IMR-90 (cell line): ENCODE data around the gene USP20. TPM values are rescaled to one million over a fixed set of nuclear protein-coding genes. Genes with fewer than 3 reads are reported as not detected.

ENCODE experiments used
- ATAC-seq: fragments of 200-7000 bp; cut with Tn5 transposase; 2 replicates; pipeline ENCODE4 v1.9.1; 2020; ENCODE audit warnings: low read depth, mild to moderate bottlenecking, moderate library complexity
- BruUV-seq: library from RNA; stranded (reverse); fragments of 400-500 nt; replicated peaks from 2 replicates; lab custom pipeline; 2021; lab: Mats Ljungman, UMichigan
- CTCF ChIA-PET: fragments of 300-600 bp; formaldehyde crosslinking; extraction: SDS; loops from one replicate; lab custom pipeline; 2021; ENCODE audit warnings: antibody characterized with exemption; lab: Yijun Ruan, JAX
- POLR2A ChIA-PET: fragments of 300-600 bp; sonication (Branson Sonifier 250); formaldehyde crosslinking; loops from one replicate; lab custom pipeline; 2022; ENCODE audit warnings: antibody characterized with exemption; ENCODE audit not compliant: unreplicated experiment; lab: Charles Lee
- DNase-seq: peaks from one replicate; pipeline ENCODE4 v3.0.0; 2013
- H2AFZ ChIP-seq: replicated peaks from 2 replicates; pipeline ENCODE3; 2013; ENCODE audit warnings: low read length, mild to moderate bottlenecking; ENCODE audit not compliant: poor library complexity
- H2AK5ac ChIP-seq: 2 replicates; pipeline ENCODE4 v1.6.1; 2013; ENCODE audit warnings: low read depth, low read length, inconsistent platforms
- H2AK9ac ChIP-seq: replicated peaks from 2 replicates; pipeline ENCODE3; 2013; ENCODE audit warnings: mild to moderate bottlenecking, low read depth, low read length, moderate library complexity; ENCODE audit not compliant: poor library complexity
- H2BK120ac ChIP-seq: 2 replicates; pipeline ENCODE4 v1.6.1; 2013; ENCODE audit warnings: low read depth, low read length, inconsistent platforms
- H2BK15ac ChIP-seq: 3 replicates; pipeline ENCODE4 v1.6.1; 2013; ENCODE audit warnings: low read depth, low read length, inconsistent platforms
- H2BK20ac ChIP-seq: 2 replicates; pipeline ENCODE4 v1.6.1; 2013; ENCODE audit warnings: low read depth, mild to moderate bottlenecking, inconsistent platforms, low read length, moderate library complexity
- H2BK5ac ChIP-seq: 2 replicates; pipeline ENCODE4 v1.6.1; 2013; ENCODE audit warnings: mild to moderate bottlenecking, low read depth, low read length, inconsistent platforms; ENCODE audit not compliant: poor library complexity, severe bottlenecking
- H3K14ac ChIP-seq: replicated peaks from 2 replicates; pipeline ENCODE4 v1.6.1; 2013; ENCODE audit warnings: low read depth, low read length, inconsistent platforms
- H3K18ac ChIP-seq: 2 replicates; pipeline ENCODE4 v1.6.1; 2013; ENCODE audit warnings: low read depth, low read length, control low read depth
- H3K23ac ChIP-seq: 2 replicates; pipeline ENCODE4 v1.6.1; 2013; ENCODE audit warnings: low read depth, low read length, inconsistent platforms
- H3K27ac ChIP-seq: 2 replicates; pipeline ENCODE4 v1.5.1; 2013; ENCODE audit warnings: mild to moderate bottlenecking, control low read depth, low read length; ENCODE audit not compliant: insufficient read depth
- H3K27me3 ChIP-seq: 2 replicates; pipeline ENCODE4 v1.6.1; 2013; ENCODE audit warnings: low read length; ENCODE audit not compliant: control insufficient read depth, insufficient read depth
- H3K36me3 ChIP-seq: 2 replicates; pipeline ENCODE4 v1.6.1; 2013; ENCODE audit warnings: low read length, mixed read lengths; ENCODE audit not compliant: control insufficient read depth, insufficient read depth
- H3K4ac ChIP-seq: 2 replicates; pipeline ENCODE4 v1.6.1; 2013; ENCODE audit warnings: low read depth, low read length, inconsistent platforms
- H3K4me1 ChIP-seq: 2 replicates; pipeline ENCODE4 v1.6.1; 2013; ENCODE audit warnings: low read length, mixed read lengths; ENCODE audit not compliant: control insufficient read depth, insufficient read depth
- H3K4me2 ChIP-seq: 2 replicates; pipeline ENCODE4 v1.6.1; 2013; ENCODE audit warnings: low read depth, mild to moderate bottlenecking, control low read depth, low read length, moderate library complexity
- H3K4me3 ChIP-seq: 2 replicates; pipeline ENCODE4 v1.5.1; 2013; ENCODE audit warnings: low read depth, mild to moderate bottlenecking, control low read depth, low read length, moderate library complexity; ENCODE audit not compliant: insufficient read depth
- H3K56ac ChIP-seq: 2 replicates; pipeline ENCODE4 v1.6.1; 2013; ENCODE audit warnings: low read length, inconsistent platforms; ENCODE audit not compliant: insufficient read depth; ENCODE audit errors: extremely low read depth
- H3K79me1 ChIP-seq, 2 experiments: 2 replicates each; pipeline ENCODE4 v1.6.1; 2013; ENCODE audit warnings: low read length in 2 of 2, inconsistent platforms in 1 of 2, low read depth in 1 of 2
- H3K9ac ChIP-seq: 2 replicates; pipeline ENCODE4 v1.6.1; 2013; ENCODE audit warnings: low read depth, low read length, control low read depth
- H3K9me1 ChIP-seq: 2 replicates; pipeline ENCODE4 v1.6.1; 2013; ENCODE audit warnings: low read length, inconsistent platforms; ENCODE audit not compliant: insufficient read depth
- H3K9me3 ChIP-seq: 2 replicates; pipeline ENCODE4 v1.6.1; 2013; ENCODE audit warnings: low read length; ENCODE audit not compliant: control insufficient read depth, insufficient read depth
- H4K20me1 ChIP-seq: 2 replicates; pipeline ENCODE4 v1.6.1; 2013; ENCODE audit warnings: low read length, inconsistent platforms; ENCODE audit not compliant: insufficient read depth
- H4K5ac ChIP-seq: 2 replicates; pipeline ENCODE4 v1.6.1; 2013; ENCODE audit warnings: mild to moderate bottlenecking, low read depth, low read length, control low read depth
- H4K8ac ChIP-seq, 2 experiments: 2 replicates each; pipeline ENCODE4 v1.6.1; 2013; ENCODE audit warnings: low read depth in 2 of 2, low read length in 2 of 2, control low read depth in 1 of 2, inconsistent platforms in 1 of 2
- H4K91ac ChIP-seq: 2 replicates; pipeline ENCODE4 v1.6.1; 2013; ENCODE audit warnings: low read depth, low read length, inconsistent platforms; ENCODE audit not compliant: insufficient read depth
- BHLHE40 ChIP-seq: fragments of 150-350 bp; IDR thresholded peaks from 2 replicates; pipeline ENCODE4 v1.6.1; 2016; ENCODE audit warnings: mild to moderate bottlenecking, low read depth, low read length
- CEBPB ChIP-seq: IDR thresholded peaks from 2 replicates; pipeline ENCODE4 v1.6.1; 2012; ENCODE audit warnings: low read depth, low read length, improper control_type of control experiment
- ELK1 ChIP-seq: fragments of 150-350 bp; IDR thresholded peaks from 2 replicates; pipeline ENCODE4 v1.6.1; 2016; ENCODE audit warnings: low read depth, mild to moderate bottlenecking, low read length, moderate library complexity, borderline replicate concordance
- FOS ChIP-seq: fragments of 150-350 bp; IDR thresholded peaks from 2 replicates; pipeline ENCODE4 v1.6.1; 2016; ENCODE audit warnings: low read depth, low read length
- POLR2A ChIP-seq: IDR thresholded peaks from 2 replicates; pipeline ENCODE4 v1.6.1; 2012; ENCODE audit warnings: mild to moderate bottlenecking, low read depth, low read length
- RAD21 ChIP-seq: IDR thresholded peaks from 2 replicates; pipeline ENCODE4 v1.6.1; 2012; ENCODE audit warnings: low read length, improper control_type of control experiment
- RCOR1 ChIP-seq: IDR thresholded peaks from 2 replicates; pipeline ENCODE4 v1.6.1; 2012; ENCODE audit warnings: mild to moderate bottlenecking, low read length, improper control_type of control experiment; ENCODE audit not compliant: insufficient replicate concordance
- RFX5 ChIP-seq: IDR thresholded peaks from 2 replicates; pipeline ENCODE4 v1.8.0; 2012; ENCODE audit warnings: low read depth, mild to moderate bottlenecking, low read length, moderate library complexity
- WGBS, 2 experiments: methylation state at CpG; one replicate each; pipeline versions ENCODE4 v1.1.5 to v1.1.7; 2013; ENCODE audit warnings: missing lambda C conversion rate in 2 of 2; ENCODE audit not compliant: insufficient read length in 1 of 2; ENCODE audit errors: extremely low coverage in 2 of 2; 5-methylcytosine and 5-hydroxymethylcytosine counted together
- dilution Hi-C: fragments of 300-500 bp; cut with HindIII; formaldehyde crosslinking; loops from one replicate; pipeline ENCODE4 v1.14.3; 2018; ENCODE audit warnings: low sequenced_read_pairs; ENCODE audit not compliant: unreplicated experiment
- in situ Hi-C: fragments of 300-500 bp; cut with MboI; formaldehyde crosslinking; loops from 3 replicates; pipeline ENCODE4 v1.14.3; 2019; ENCODE audit warnings: low sequenced_read_pairs, inconsistent platforms, mixed read lengths
- intact Hi-C: fragments of 100-400 bp; cut with micrococcal nuclease; formaldehyde crosslinking; loops from 2 replicates; pipeline ENCODE4 v1.10.0; 2022
- polyA plus RNA-seq, 3 experiments: library from polyadenylated mRNA; depleted of rRNA; stranded (reverse); fragments of >200 nt; gene quantifications; 2 replicates each; pipeline ENCODE4 v1.2.3, GENCODE V29; 2012; ENCODE audit warnings: low replicate concordance in 1 of 3
- total RNA-seq: library from RNA; depleted of rRNA; stranded (reverse); fragments of >200 nt; gene quantifications from 2 replicates; pipeline ENCODE4 v1.2.3, GENCODE V29; 2012

The USP20 gene
- total and polyA plus RNA-seq, 2 of the 4 experiments (the other 2 are of a cell fraction), result 3.8 to 21.6 TPM

GRCh38 chr9:129828051-129828450 is 7.2 kb upstream of the USP20 start:
- Histone ChIP-seq H3K4me3 (no peak overlapping the region), H3K27me3 (no peaks in the 10 kb centered on the region), H3K9ac (no peak overlapping the region), H3K4me2 (no peak overlapping the region), H4K8ac (no peak overlapping the region), H2AK5ac (no peak overlapping the region), H3K4ac (no peak overlapping the region), H3K14ac (no peak overlapping the region), H3K9me3 (no peaks in the 10 kb centered on the region), H2BK20ac (no peak overlapping the region), H3K56ac (no peak overlapping the region), H3K4me1 (no peaks in the 10 kb centered on the region), H4K20me1 (0 out of 2 replicates have a peak, but pooled peaks cover 1% of the 10 kb centered on the region), H3K79me1 (peaks cover 0 to 3% of the 10 kb centered on the region in 2 experiments; a peak in 3 of 4 replicates), H4K91ac (no peak overlapping the region), H3K18ac (no peak overlapping the region), H3K9me1 (no peaks in the 10 kb centered on the region), H2AK9ac (no peak overlapping the region), H3K27ac (no peak overlapping the region), H2BK15ac (no peak overlapping the region), H2AFZ (no peak overlapping the region), H4K5ac (no peak overlapping the region), H2BK5ac (no peak overlapping the region), H2BK120ac (no peak overlapping the region), H3K23ac (no peak overlapping the region), H3K36me3 (peaks cover 30% of the 10 kb centered on the region)
- DNase-seq, result no peak
- ATAC-seq, result no peak
- in situ Hi-C loops (no loop called here), intact Hi-C loops (no loop called here), dilution Hi-C loops (no loop called here)
- 100% methylated on average over 2 of the region's 9 CpGs; no CpG with 5 or more reads in 1 of the 2 experiments for WGBS, 2 experiments
- ChIA-PET CTCF (no interaction called here), POLR2A (no interaction called here)
- no peak for TF ChIP-seq RAD21
- no peak for TF ChIP-seq CEBPB
- no peak for TF ChIP-seq RCOR1
- TF ChIP-seq RFX5, result no peak
- no peak for TF ChIP-seq BHLHE40
- TF ChIP-seq FOS, result no peak
- TF ChIP-seq POLR2A, result no peak
- no peak for TF ChIP-seq ELK1
- no TSS peak for BruUV-seq
